Suppressor macrophage treated with lipopolysaccharide for 4 hours (primary cell): ENCODE results near the gene PTPRZ1.

Experiments used
- DNase-seq: peaks from one replicate; pipeline ENCODE4 v3.0.0-alpha.2; 2020

Gene PTPRZ1

DNA sequence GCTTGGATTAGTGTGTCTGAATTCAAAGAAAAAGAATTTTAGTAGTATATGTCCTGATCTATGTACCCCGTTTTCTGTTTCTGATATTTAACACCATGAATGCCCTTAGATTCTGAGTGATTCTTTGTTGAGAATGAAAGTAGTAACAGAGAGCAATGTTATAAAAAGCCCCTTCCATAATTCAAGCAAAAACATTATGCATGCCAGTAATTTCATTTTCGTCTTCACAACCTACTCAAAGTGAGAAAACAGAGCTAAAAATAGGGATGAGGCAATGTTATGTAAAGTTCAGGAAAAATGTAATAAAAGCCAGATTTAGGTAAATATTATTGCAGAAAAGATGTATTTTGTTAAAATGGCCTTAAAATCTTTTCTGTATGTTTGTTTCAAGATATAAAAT is 28.1 kb downstream of the PTPRZ1 start:
- DNase-seq = no peak

DNA sequence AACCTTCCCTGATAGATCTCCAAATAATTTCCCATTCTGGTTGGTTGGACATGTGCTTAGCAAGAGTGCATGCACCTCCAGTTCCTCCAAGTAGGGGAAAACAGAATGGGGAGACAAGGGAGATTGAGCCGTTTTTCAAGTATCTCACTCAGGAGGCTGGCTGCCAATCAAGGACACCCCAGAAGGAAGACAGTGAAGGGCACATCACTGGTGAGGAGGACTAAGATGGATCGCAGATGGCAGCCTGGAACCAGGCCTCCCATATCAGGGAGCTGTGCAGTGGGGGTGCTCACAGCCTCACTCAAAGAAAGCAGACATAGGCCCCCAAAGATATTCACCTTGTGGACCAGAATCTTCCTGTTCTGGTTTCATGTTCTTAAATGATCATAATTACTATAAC is 31.2 kb downstream of the PTPRZ1 start:
- DNase-seq = no peak

DNA sequence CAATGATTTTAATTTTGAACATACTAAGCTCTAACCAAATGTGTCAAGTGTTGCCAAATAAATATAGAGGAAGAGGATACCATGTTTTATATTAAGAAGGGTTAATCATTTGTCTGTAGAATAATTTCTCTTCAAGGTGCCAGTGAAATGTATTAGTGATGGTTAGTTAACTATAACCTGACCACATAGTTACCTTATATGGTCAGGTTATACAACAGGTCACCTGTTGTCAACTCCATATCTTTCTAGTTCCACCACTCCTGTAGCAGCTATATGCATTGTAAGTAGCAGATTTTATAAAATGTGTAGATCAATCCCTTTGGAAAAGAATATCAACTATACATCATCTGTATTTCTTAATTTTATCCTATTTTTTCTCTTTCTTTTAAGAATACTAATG is 35.1 kb downstream of the PTPRZ1 start:
- no peak for DNase-seq

DNA sequence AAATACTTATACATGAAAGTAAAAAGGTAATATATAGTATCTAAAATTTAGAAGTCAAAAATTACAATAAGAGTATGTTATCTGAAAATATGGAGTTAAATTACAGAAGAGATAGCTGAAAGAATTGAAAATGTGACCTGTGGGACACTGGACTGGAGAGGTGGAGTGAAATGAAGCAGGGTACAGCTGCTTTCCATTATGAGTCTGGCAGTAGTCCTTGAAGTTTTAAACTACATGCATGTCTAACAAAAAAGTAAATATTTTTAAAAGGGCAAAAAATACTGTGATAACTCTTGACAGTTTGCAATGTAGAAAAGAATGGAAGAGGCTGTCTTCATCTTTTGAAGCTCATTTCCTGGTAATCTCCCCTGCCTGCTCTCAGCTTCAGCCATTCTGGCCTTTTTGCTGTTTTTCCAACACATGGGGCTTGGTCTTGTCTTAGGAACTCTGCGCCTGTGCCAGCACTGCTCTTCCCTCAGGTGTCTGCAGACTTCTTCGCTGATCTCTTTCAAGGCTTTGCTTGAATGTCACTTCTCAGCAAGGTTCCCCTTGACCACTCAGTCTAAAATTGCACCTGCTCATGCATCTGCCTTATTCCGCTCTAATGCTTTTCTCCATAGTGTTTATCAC is 36.9 kb downstream of the PTPRZ1 start:
- DNase-seq = no peak

DNA sequence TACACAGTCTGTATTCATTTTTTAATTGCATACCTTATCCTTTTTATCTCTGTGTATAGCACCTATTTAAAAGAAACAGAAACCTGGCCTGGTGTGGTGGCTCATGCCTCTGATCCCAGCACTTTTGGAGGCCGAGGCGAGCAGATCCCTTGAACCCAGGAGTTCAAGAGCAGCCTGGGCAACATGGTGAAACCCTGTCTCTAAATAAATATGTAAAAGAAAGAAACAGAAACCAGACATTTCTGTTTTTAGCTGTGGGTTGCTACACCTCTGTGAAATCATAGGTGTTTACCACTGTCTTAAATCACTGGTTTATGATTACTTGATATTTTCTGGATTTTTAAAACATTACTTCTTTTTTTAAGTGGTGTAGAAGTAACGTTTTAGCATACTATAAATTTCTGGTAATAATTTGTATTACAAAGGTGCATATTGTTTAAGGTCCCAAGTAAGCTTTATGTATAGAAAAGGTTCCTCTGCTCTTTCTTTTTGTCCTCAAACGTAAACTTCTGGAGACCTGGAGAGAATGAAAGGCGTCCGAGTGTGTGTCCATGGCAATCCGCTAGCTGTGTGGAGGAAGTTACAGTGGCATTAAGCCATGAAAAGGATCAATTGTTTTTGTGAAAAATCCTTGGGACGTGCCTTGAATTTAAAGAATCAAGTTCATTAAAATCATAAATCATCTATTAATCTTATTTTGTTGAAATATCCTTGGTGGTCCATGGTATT is 41.1 kb downstream of the PTPRZ1 start:
- DNase-seq = no peak

GRCh38 chr7:121914676-121915279 is 41.8 kb downstream of the PTPRZ1 start:
- DNase-seq = no peak

GRCh38 chr7:121916211-121916610 is 43.2 kb downstream of the PTPRZ1 start:
- DNase-seq = no peak

GRCh38 chr7:121919986-121920385 is 47.0 kb downstream of the PTPRZ1 start:
- DNase-seq = no peak

DNA sequence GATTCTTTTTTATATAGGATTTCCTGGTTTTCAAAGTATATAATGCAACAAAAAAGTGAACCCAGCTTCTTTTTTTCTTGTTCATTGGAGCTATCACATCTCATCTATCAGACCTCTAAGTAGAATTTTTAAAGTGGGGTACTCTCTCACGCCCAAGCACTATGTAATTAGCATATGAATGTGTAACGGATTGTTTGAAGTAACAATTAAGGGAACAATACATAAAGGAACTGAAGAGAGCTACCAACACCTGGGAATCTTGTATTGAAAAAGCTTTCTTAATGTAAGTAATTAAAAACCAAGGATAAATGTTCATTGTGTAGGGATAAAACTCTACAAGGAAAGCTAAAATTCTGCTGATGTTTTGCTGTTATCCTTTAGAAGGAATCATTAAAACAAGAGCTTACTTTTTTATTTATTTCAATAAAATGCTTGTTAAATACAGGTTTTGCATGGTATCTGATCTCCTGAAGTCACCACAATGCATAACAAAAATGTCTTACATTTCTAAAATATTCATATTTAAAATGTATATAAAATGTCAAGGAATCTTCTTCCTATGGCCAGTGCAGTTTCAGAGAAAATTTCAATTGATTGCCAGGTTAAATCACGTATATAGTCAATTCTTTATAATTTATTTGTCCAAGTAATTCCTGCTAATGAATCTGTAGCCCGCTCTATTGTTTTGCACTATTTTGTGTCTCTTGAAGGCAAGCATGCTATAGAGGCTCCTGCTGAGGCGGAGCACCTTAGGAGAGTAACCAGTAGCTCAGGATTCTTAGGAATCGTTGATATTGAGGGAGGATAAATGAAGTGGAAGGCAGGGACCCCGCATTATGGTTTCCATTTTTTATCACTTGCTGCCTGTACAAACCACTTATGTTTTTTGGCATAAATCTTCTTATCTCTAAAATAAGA is 51.6 kb downstream of the PTPRZ1 start:
- no peak for DNase-seq

GRCh38 chr7:121931149-121931902 is 58.4 kb downstream of the PTPRZ1 start:
- no peak for DNase-seq

DNA sequence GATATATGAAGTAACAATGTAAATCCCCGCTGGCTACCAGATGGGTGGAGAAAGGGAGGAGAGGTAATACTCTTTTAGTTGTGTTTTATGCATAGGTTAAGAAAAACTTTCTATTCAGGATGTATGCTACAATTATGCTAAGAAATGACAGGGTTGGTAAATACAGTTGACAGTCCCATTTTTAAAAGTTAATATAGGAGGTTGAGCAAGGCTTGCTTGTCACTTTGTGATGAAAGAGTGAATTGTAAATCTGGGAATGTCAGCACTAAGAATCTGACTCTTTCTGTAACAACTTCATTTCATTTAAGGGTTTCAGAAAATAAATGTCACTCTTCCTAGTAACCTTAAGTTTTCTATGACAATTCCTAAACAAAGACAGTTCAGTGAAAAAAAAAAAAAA is 59.8 kb downstream of the PTPRZ1 start:
- DNase-seq = no peak

- DNase-seq = no peak
Measured at GRCh38 chr7:121936951-121937623, 64.1 kb downstream of the PTPRZ1 start.

DNA sequence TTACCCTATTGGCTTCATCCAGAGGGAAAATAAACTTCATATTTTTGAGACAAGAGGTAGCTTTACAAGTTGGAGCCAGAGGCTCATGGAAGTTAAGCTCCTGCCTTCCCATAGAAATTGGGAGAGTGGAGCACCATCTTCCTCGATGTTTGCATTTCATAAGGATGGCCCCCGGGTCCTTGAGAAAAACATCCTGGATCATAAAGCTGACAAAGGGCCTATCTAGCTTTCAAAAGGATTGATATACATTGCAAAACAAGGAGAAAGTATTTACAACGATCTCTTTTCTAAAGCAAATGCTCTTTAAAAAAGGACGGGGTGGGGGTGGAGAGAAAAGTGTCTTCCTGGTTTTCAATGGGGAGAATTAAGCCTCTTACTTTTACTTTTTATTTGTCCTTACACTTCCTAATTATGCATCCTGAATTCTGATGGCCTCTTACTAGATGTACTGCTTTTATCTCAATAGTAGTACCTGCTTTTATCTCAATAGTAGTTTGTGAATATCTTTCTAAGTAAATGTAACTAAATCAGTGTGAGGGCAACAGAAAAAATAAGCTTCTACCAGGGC is 65.6 kb downstream of the PTPRZ1 start:
- no peak for DNase-seq

- no peak for DNase-seq
Measured at GRCh38 chr7:121940918-121941317, 68.0 kb downstream of the PTPRZ1 start.

DNA sequence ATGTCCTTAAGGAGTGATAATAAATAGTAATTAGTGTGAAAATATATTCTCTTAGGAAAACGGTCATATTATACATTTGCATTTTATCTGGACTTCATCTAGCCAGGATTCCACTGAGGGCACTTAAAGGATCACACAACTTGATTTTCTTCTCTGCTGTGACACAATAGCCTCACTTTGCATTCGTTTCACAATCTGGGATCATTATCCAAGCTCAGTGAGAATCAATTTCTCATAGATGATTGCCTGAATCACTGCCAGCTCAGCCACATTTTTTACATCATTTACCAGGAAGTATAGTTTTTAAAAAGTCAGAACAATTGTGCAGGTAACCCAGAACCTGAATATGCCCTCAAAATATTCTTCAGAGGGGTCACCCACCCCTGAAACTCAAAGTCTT is 68.9 kb downstream of the PTPRZ1 start:
- DNase-seq = no peak

DNA sequence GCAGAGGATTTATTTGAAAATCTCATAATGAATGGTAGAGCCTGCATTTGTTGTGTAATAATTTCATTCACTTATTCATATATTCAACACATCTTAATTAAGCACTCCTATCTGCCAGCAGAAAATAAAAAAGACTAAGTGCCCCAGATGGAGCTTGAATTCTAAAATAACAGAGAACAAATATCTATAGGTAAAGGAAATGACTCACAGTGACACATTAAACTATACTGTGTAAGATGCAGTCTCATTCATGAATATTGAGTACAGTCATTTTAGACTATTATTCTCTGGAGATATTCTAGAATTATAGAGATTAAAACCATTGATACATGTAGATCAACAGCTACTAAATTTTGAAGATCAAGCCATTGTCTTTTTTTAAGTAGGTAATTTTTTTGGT is 72.1 kb downstream of the PTPRZ1 start:
- DNase-seq = no peak

DNA sequence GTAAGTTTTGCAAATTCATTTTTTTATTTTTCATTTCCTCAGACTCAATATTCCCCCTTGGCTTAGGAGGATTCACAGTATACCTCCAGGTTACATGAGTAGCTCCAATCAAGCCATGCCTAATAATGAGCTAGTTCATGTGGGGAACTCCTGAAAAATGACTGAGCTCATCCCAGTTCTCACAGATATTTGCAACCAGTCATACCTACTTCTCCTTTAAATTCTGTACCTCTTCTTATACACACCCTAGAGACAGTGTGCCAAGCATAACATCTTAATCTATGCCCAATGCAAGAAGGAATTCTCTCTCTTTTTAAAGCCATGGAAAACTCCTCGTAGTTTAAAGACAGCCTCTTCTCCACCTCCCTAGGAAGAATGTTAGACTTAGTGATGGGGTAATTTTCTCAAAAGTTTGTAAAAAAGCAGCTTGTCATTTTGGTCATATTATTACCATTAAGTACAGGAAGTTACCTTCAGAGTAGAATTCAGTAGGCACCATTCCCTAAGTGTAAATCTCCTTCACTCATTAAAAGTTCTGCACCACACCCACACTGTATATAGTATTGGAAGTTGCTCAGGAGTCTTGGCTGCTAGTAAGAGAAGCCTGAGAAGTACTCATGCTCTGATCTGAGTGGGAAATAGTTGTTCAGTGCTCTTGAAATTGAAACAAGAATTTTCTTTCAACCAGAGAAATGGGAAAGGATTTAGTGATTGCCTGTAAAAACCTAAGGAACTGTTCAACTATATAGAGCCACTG is 72.7 kb downstream of the PTPRZ1 start:
- no peak for DNase-seq

DNA sequence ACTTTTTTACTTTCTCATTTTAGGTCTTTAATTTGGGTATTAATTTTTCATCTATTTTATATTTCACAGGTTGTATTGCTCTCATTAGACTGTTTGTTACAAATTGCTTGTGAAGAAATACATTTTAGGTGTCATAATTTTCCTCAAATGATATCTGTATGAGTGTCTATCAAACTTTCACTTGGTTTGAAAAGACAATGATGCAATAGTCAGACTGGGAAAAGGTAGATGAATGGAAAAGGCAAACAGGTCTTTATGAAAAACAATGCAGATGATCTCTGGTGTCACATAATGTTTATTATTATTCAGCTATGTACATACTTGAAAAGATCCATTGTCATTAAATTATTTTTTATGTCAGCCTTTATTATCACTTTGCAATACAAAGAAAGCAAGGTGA is 80.2 kb downstream of the PTPRZ1 start:
- no peak for DNase-seq

DNA sequence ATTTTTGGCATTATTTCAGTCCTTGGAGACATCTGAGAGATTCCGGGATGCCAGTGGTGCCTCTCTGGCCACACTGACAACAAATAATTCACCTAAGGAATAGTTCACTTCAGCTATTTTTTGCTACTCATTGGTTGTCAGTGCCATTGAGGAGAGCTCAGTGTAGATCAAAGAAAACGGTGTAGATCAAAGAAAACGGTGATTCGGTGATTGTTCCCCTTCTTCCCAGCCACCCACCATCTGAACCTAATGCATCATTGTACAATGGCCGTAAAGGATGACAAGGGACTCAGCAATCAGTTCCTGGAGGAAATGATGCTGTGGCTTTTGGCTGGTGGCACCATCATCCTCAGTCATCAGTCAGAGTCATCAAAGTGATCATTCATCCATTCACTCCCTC is 80.6 kb downstream of the PTPRZ1 start:
- DNase-seq = no peak

DNA sequence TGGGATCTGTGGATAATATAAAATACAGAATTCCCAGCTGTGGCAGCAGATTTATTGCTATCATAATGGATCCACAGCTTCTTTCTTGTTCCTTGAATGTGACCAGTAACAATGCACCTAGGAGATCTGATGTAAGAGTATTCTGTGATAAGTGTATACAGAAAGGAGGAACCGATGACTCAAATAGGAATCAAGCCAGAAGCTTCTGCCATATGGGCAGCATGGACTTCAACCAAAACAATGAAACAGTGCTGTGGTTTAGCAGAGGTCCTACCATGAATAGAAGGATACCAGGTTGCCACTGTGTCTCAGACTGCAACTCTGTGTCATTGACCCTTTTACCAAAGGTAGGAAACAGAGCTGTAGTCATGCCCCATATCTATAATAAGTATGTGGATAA is 81.8 kb downstream of the PTPRZ1 start:
- DNase-seq = no peak

DNA sequence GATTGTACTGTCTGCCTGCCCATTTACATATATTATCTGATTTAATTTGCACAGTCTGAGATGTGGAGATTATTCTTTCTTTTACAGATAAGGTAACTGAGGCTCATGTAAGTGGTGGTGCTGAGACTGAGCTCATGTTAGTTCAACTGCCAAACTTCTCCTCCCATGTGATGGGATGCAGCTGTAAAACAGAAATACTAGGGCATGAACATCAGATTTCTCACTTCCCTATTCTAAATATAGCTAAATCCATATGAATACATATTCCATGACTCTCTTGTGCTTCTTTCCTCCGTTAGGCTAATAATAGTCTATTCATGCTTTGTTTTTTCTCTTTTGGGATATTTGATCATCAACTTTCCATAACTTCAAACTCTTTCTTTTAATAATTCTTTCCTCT is 84.7 kb downstream of the PTPRZ1 start:
- DNase-seq = no peak
